ENCODE results near the gene TBCCD1.
"Not testable (repeated sequence)": the region's sequence is repeated elsewhere in the genome, so short reads cannot be mapped to it uniquely, and the experiment has no call there.

TBCCD1 gene

GRCh38 chr3:186586245-186586644, 19.1 kb upstream of the TBCCD1 start:
- H3K9me3 Mint-ChIP-seq (ENCODE audit: low read depth); H3K27me3 Mint-ChIP-seq; H3K4me3 Mint-ChIP-seq; H3K36me3 Mint-ChIP-seq; H3K27ac Mint-ChIP-seq: not testable (repeated sequence)
- H3K4me1 Mint-ChIP-seq (ENCODE audit: low read depth), result peaks cover 22% of the 10 kb centered on the region

- Mint-ChIP-seq H3K27me3 (no peaks in the 10 kb centered on the region), H3K9me3 (ENCODE audit: low read depth) (no peaks in the 10 kb centered on the region), H3K27ac (no peak overlapping the region), H3K36me3 (peaks cover 9% of the 10 kb centered on the region), H3K4me1 (ENCODE audit: low read depth) (peaks cover 6% of the 10 kb centered on the region), H3K4me3 (no peak overlapping the region)
Measured at GRCh38 chr3:186583831-186584230, 16.7 kb upstream of the TBCCD1 start.

GRCh38 chr3:186582541-186582940, 15.4 kb upstream of the TBCCD1 start:
- peaks cover 9% of the 10 kb centered on the region for H3K36me3 Mint-ChIP-seq
- no peak overlapping the region for H3K4me3 Mint-ChIP-seq
- peaks cover under 1% of the 10 kb centered on the region for H3K4me1 Mint-ChIP-seq (ENCODE audit: low read depth)
- no peaks in the 10 kb centered on the region for H3K27me3 Mint-ChIP-seq
- no peaks in the 10 kb centered on the region for H3K9me3 Mint-ChIP-seq (ENCODE audit: low read depth)
- H3K27ac Mint-ChIP-seq, result no peak overlapping the region

GRCh38 chr3:186580785-186581184, 13.6 kb upstream of the TBCCD1 start:
- H3K4me3 Mint-ChIP-seq, result no peak overlapping the region
- H3K27ac Mint-ChIP-seq, result no peak overlapping the region
- peaks cover 9% of the 10 kb centered on the region for H3K36me3 Mint-ChIP-seq
- H3K9me3 Mint-ChIP-seq (ENCODE audit: low read depth), result no peaks in the 10 kb centered on the region
- peaks cover 10% of the 10 kb centered on the region for H3K4me1 Mint-ChIP-seq (ENCODE audit: low read depth)
- H3K27me3 Mint-ChIP-seq, result no peaks in the 10 kb centered on the region

- H3K27ac Mint-ChIP-seq, result no peak overlapping the region
- no peak overlapping the region for H3K4me3 Mint-ChIP-seq
- peaks cover 28% of the 10 kb centered on the region for H3K4me1 Mint-ChIP-seq (ENCODE audit: low read depth)
- H3K36me3 Mint-ChIP-seq, result peaks cover 9% of the 10 kb centered on the region
- no peaks in the 10 kb centered on the region for H3K9me3 Mint-ChIP-seq (ENCODE audit: low read depth)
- H3K27me3 Mint-ChIP-seq, result no peaks in the 10 kb centered on the region
Measured at GRCh38 chr3:186577521-186577920, 10.4 kb upstream of the TBCCD1 start.

GRCh38 chr3:186571644-186572013, 4.5 kb upstream of the TBCCD1 start:
- Mint-ChIP-seq H3K9me3 (ENCODE audit: low read depth) (no peaks in the 10 kb centered on the region), H3K27ac (peak overlapping the region; percentile 89), H3K27me3 (no peaks in the 10 kb centered on the region), H3K4me1 (ENCODE audit: low read depth) (peaks cover 58% of the 10 kb centered on the region), H3K4me3 (peak overlapping the region; percentile 98), H3K36me3 (peaks cover 6% of the 10 kb centered on the region)

- Mint-ChIP-seq H3K4me3 (peak overlapping the region; percentile 98), H3K27me3 (no peaks in the 10 kb centered on the region), H3K9me3 (ENCODE audit: low read depth) (no peaks in the 10 kb centered on the region), H3K36me3 (peaks cover 6% of the 10 kb centered on the region), H3K27ac (peak overlapping the region; percentile 93), H3K4me1 (ENCODE audit: low read depth) (peaks cover 59% of the 10 kb centered on the region)
Measured at GRCh38 chr3:186570941-186571643, 4.0 kb upstream of the TBCCD1 start.

GRCh38 chr3:186570096-186570940, 3.2 kb upstream of the TBCCD1 start, which contains the start of gene DNAJB11:
DNAJB11 (plus strand) TSS chr3:186570720; CDS start chr3:186570898, 178 bp downstream.
- Mint-ChIP-seq H3K4me1 (ENCODE audit: low read depth) (peaks cover 59% of the 10 kb centered on the region), H3K27ac (peak within 1 kb of the TSS; percentile 93), H3K4me3 (peak within 1 kb of the TSS; percentile 98), H3K9me3 (ENCODE audit: low read depth) (no peaks in the 10 kb centered on the region), H3K36me3 (peaks cover 3% of the 10 kb centered on the region), H3K27me3 (no peaks in the 10 kb centered on the region)

GRCh38 chr3:186569779-186570095, 2.6 kb upstream of the TBCCD1 start:
- Mint-ChIP-seq H3K27ac (peak overlapping the region; percentile 93), H3K4me3 (peak overlapping the region; percentile 98), H3K4me1 (ENCODE audit: low read depth) (peaks cover 62% of the 10 kb centered on the region), H3K27me3 (no peaks in the 10 kb centered on the region), H3K9me3 (ENCODE audit: low read depth) (no peaks in the 10 kb centered on the region), H3K36me3 (peaks cover 3% of the 10 kb centered on the region)

- H3K27ac Mint-ChIP-seq, result peak overlapping the region; percentile 93
- not testable (repeated sequence) for H3K36me3 Mint-ChIP-seq; H3K9me3 Mint-ChIP-seq (ENCODE audit: low read depth); H3K27me3 Mint-ChIP-seq
- peak overlapping the region; percentile 98 for H3K4me3 Mint-ChIP-seq
- H3K4me1 Mint-ChIP-seq (ENCODE audit: low read depth), result peaks cover 62% of the 10 kb centered on the region
Measured at GRCh38 chr3:186569361-186569760, 2.2 kb upstream of the TBCCD1 start.

- Mint-ChIP-seq H3K36me3 (peaks cover 5% of the 10 kb centered on the region), H3K9me3 (ENCODE audit: low read depth) (no peaks in the 10 kb centered on the region), H3K4me1 (ENCODE audit: low read depth) (peaks cover 69% of the 10 kb centered on the region), H3K27me3 (no peaks in the 10 kb centered on the region), H3K27ac (peak overlapping the region; percentile 88), H3K4me3 (peak overlapping the region; percentile 94)
Measured at GRCh38 chr3:186566772-186567071, 417 bp downstream of the TBCCD1 start.

- no peak overlapping the region for H3K27ac Mint-ChIP-seq
- H3K27me3 Mint-ChIP-seq, result no peaks in the 10 kb centered on the region
- H3K4me3 Mint-ChIP-seq, result peak overlapping the region; percentile 38
- H3K4me1 Mint-ChIP-seq (ENCODE audit: low read depth), result peaks cover 74% of the 10 kb centered on the region
- H3K9me3 Mint-ChIP-seq (ENCODE audit: low read depth), result no peaks in the 10 kb centered on the region
- H3K36me3 Mint-ChIP-seq, result peaks cover 7% of the 10 kb centered on the region
Measured at GRCh38 chr3:186564586-186564985, 2.6 kb downstream of the TBCCD1 start.

- no peaks in the 10 kb centered on the region for H3K9me3 Mint-ChIP-seq (ENCODE audit: low read depth)
- H3K4me1 Mint-ChIP-seq (ENCODE audit: low read depth), result no peaks in the 10 kb centered on the region
- no peak overlapping the region for H3K4me3 Mint-ChIP-seq
- H3K27ac Mint-ChIP-seq, result no peak overlapping the region
- peaks cover 18% of the 10 kb centered on the region for H3K36me3 Mint-ChIP-seq
- no peaks in the 10 kb centered on the region for H3K27me3 Mint-ChIP-seq
Measured at GRCh38 chr3:186552408-186553031, 14.6 kb downstream of the TBCCD1 start.

- Mint-ChIP-seq H3K36me3 (peaks cover 15% of the 10 kb centered on the region), H3K27me3 (no peaks in the 10 kb centered on the region), H3K4me3 (no peak overlapping the region), H3K27ac (no peak overlapping the region), H3K4me1 (ENCODE audit: low read depth) (no peaks in the 10 kb centered on the region), H3K9me3 (ENCODE audit: low read depth) (no peaks in the 10 kb centered on the region)
Measured at GRCh38 chr3:186551387-186551786, 15.8 kb downstream of the TBCCD1 start.

GRCh38 chr3:186549497-186549896, 17.6 kb downstream of the TBCCD1 start:
- no peaks in the 10 kb centered on the region for H3K27me3 Mint-ChIP-seq
- H3K27ac Mint-ChIP-seq, result no peak overlapping the region
- H3K4me3 Mint-ChIP-seq, result no peak overlapping the region
- H3K9me3 Mint-ChIP-seq (ENCODE audit: low read depth), result no peaks in the 10 kb centered on the region
- peaks cover 13% of the 10 kb centered on the region for H3K36me3 Mint-ChIP-seq
- H3K4me1 Mint-ChIP-seq (ENCODE audit: low read depth), result no peaks in the 10 kb centered on the region
